Fibroblast of villous mesenchyme (primary cell): ENCODE measurements around the gene AR. TPM values are rescaled to one million over a fixed set of nuclear protein-coding genes. Genes with fewer than 3 reads are reported as not detected.
A peak's percentile ranks its signal among the peaks of the same experiment; 100 is the strongest.

Experiments
- DNase-seq: peaks from one replicate; pipeline ENCODE4 v3.0.0-alpha.2; 2010; ENCODE audit warnings: low read depth
- H3K4me3 ChIP-seq: 2 replicates; pipeline ENCODE4 v1.5.1; 2011; ENCODE audit warnings: low read depth, mild to moderate bottlenecking, low read length
- CTCF ChIP-seq: IDR thresholded peaks from 2 replicates; pipeline ENCODE4 v1.5.1; 2012; ENCODE audit warnings: low read depth, mild to moderate bottlenecking, low read length; ENCODE audit not compliant: insufficient read depth
- total RNA-seq: library from RNA; depleted of rRNA; stranded (reverse); fragments of >200 nt; gene quantifications from 2 replicates; pipeline ENCODE4 v1.2.3, GENCODE V29; 2012

Gene AR
- total RNA-seq, 1 donor: 10.8 TPM

GRCh38 chrX:67727576-67727975 is 183.8 kb downstream of the AR start:
- no peak overlapping the region for H3K4me3 ChIP-seq
- no peak for DNase-seq
- no peak for TF ChIP-seq CTCF

DNA sequence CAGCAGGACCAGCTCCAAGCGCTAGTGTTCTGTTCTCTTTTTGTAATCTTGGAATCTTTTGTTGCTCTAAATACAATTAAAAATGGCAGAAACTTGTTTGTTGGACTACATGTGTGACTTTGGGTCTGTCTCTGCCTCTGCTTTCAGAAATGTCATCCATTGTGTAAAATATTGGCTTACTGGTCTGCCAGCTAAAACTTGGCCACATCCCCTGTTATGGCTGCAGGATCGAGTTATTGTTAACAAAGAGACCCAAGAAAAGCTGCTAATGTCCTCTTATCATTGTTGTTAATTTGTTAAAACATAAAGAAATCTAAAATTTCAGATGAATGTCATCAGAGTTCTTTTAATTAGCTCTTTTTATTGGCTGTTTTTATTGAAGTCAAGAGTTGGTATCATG is 186.5 kb downstream of the AR start:
- DNase-seq: no peak
- TF ChIP-seq CTCF: no peak
- H3K4me3 ChIP-seq: no peak overlapping the region

DNA sequence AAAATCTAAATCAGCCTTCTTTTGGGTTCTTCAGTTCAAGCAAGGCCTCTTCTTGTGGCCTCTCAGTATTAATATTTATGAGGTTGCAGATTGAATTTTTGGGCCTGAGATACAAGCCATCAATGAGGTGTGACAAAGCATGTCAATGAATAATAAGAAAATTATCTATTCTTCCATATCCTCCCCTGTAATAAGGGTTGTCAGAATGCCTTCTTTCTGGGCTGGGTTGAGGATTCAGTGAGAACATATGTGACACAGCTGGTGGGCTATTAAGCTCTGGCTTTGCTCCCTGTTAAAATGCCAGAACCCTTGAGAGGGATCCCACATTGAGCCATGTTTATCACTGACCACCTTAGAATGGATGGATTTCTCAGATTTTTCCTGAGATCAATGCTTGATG is 187.2 kb downstream of the AR start:
- TF ChIP-seq CTCF: no peak
- DNase-seq: no peak
- H3K4me3 ChIP-seq: no peak overlapping the region

DNA sequence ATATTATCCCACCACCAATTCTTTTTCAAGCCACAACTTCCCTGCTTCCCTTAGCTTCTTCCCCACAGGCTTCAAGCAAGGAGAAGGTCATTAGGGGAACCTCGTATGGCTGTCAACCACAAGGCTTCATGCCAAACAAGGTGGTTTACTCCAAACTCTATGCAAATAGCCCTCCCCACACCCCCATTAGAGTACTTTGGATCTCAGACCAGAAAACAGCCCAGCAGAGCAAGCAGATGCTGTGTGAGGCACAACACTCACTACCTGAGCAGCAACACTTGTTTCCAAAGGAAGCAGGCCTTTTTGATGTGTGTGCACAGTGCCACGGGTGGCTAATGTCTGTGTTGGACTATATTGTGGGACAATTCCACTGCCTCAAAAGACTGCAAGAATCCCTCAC is 189.0 kb downstream of the AR start:
- DNase-seq: no peak
- H3K4me3 ChIP-seq: no peak overlapping the region
- no peak for TF ChIP-seq CTCF

DNA sequence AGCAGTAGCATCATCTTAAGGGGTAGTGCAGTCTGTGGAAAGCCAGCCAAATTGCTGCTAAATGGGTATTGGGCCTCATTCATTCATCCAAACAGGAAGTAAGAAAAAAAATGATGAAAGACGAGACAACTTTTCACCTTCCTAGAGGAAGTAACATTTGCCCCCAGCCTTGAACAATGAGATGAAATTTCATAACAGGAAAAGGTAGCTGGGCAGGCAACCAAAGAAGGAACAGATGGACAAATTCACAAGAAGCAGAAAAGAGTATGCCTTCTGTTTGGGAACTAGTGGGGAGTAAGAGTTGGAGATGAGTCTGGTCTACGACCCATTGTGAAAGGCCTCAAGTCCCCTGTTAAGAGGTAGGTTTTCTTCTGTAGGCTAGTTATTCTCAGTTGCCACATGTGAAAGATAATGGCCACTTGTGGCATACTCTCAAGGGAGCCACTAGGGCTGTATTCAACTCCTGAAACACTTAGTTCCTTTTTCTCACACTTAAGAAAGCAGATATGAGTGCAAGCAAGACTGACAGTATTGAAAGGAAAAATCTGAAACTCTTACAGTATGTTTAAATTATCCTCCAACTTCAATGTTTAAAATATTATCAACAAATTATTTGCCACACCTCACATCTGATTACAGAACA is 190.4 kb downstream of the AR start:
- no peak overlapping the region for H3K4me3 ChIP-seq
- TF ChIP-seq CTCF: no peak
- DNase-seq: no peak

DNA sequence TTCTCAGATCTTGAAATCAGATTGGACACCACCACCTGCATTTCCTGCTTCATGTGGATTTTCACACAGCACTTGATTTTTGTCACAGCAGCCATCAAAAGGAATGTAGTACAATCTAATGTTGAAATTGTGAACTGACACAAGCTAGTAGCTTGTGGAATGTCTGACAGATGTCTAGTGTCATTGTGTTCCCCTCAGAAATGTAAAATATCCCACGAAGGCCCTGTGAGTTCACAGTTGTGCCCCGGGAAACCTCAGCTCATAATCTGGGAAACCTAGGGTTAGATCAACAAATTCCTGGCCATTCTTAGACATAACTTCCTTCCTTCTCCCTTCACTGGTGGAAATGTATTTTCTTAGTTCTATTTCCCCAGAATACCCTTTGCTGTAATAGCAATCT is 205.7 kb downstream of the AR start:
- H3K4me3 ChIP-seq: no peak overlapping the region
- DNase-seq: peak; percentile 10
- TF ChIP-seq CTCF: no peak

GRCh38 chrX:67750694-67751093 is 206.9 kb downstream of the AR start:
- no peak for DNase-seq
- no peak overlapping the region for H3K4me3 ChIP-seq

More at GRCh38 chrX:67750694-67751093, 206.9 kb downstream of the AR start:
- no peak for TF ChIP-seq CTCF
